A172 (cell line): ENCODE measurements around the gene LIN37. TPM values are rescaled to one million over a fixed set of nuclear protein-coding genes. Genes with fewer than 3 reads are reported as not detected.
A peak's percentile ranks its signal among the peaks of the same experiment; 100 is the strongest.

Experiments
- DNase-seq: peaks from one replicate; pipeline ENCODE4 v3.0.0-alpha.2; 2015; ENCODE audit warnings: low spot score
- total RNA-seq: library from RNA; depleted of rRNA; stranded (reverse); fragments of >200 nt; shearing (Covaris generic); gene quantifications from 2 replicates; pipeline ENCODE4 v1.2.3, GENCODE V29; 2014

The LIN37 gene
- total RNA-seq, 1 experiment from 2014 or later, result 13.8 TPM

GRCh38 chr19:35774274-35775045 lies 26.1 kb downstream of the LIN37 start:
- no peak for DNase-seq

GRCh38 chr19:35775046-35775297 lies 26.6 kb downstream of the LIN37 start:
- DNase-seq, result no peak

GRCh38 chr19:35775298-35776101 lies 27.1 kb downstream of the LIN37 start, which contains the start of gene ARHGAP33:
TSS of gene ARHGAP33 (plus strand) at chr19:35775564. CDS start at chr19:35775659, 95 bp downstream.
- DNase-seq, result peak; percentile 96

GRCh38 chr19:35776102-35776788 lies 27.9 kb downstream of the LIN37 start:
- DNase-seq, result no peak

GRCh38 chr19:35777086-35777841 lies 28.9 kb downstream of the LIN37 start:
- no peak for DNase-seq

GRCh38 chr19:35777961-35778360 lies 29.6 kb downstream of the LIN37 start:
- DNase-seq, result no peak

GRCh38 chr19:35779033-35779432 lies 30.7 kb downstream of the LIN37 start:
- DNase-seq, result no peak

- no peak for DNase-seq
These were observed 31.7 kb downstream of the LIN37 start for GRCh38 chr19:35780058-35780457.

GRCh38 chr19:35780717-35781116 lies 32.3 kb downstream of the LIN37 start:
- no peak for DNase-seq

- DNase-seq, result no peak
These were observed 33.3 kb downstream of the LIN37 start for GRCh38 chr19:35781650-35782049.

GRCh38 chr19:35782589-35782988 lies 34.2 kb downstream of the LIN37 start:
- DNase-seq, result no peak

GRCh38 chr19:35783469-35784434 lies 35.4 kb downstream of the LIN37 start:
- no peak for DNase-seq

- DNase-seq, result no peak
These were observed 36.3 kb downstream of the LIN37 start for GRCh38 chr19:35784503-35785338.

- DNase-seq, result no peak
These were observed 36.9 kb downstream of the LIN37 start for GRCh38 chr19:35785339-35785627.

GRCh38 chr19:35786299-35787160 lies 38.2 kb downstream of the LIN37 start:
- no peak for DNase-seq

GRCh38 chr19:35787227-35787799 lies 38.9 kb downstream of the LIN37 start:
- no peak for DNase-seq

GRCh38 chr19:35788205-35788960 lies 40.0 kb downstream of the LIN37 start:
- DNase-seq, result no peak
